ENCODE data around the gene CCDC184.

DNA sequence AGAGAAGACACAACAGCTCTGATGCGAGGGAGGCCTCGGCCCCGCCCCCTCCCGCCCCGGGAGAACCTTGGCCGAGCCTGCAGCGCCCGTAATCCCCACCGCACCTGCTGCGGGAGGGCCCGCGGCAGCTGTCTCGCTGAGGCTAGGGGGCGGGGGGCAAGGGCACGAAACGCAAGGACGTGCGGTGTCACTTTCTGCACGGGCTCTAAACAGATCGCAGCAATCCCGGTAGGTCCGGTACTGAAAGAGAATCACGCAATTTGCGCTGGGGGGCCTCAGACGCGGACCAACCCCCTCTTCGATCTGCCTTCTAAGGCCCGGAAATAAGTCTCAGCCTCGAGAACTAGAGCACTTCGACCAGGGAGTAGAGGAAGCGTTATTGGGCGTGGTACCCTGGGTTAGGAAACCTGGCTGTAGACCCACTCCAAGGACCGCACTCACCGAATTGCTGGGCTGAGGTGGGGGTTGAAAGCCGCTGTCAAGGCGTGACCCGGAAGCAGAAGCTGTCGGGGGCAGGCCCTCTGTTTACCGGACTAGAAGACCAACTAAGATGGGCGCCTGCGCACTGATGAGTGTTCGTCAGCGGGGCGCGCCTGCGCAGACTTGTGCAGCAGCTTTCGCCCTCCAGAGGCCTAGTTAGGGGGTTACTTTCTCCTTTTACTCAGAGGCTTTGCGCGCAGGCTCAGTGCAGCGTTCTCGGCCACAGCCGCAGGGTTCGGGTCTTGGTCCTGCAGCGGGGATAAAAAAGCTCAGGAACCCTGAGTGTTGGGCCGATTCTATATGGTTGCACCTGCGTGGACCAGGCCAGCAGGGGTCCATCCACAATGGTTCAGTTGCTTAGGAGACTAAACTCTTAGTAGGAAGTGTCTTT is 26.2 kb upstream of the CCDC184 start, which contains the start of gene ASB8:
- no peak for TF ChIP-seq TCF4 (CRISPR knock-in tag; IDR thresholded peaks at IDR 0.05; ENCODE audit: borderline replicate concordance)
- TF ChIP-seq ARNTL (CRISPR knock-in tag; IDR thresholded peaks at IDR 0.05; ENCODE audit: borderline replicate concordance, low read depth) = no peak

Data from SK-N-SH treated with all-trans-retinoic acid at 6 μM for 48 hours (cell line).